ENCODE results near the gene MACROD2. TPM values are rescaled to one million over a fixed set of nuclear protein-coding genes. Genes with fewer than 3 reads are reported as not detected.

Gene MACROD2
- polyA plus RNA-seq, 1 donor from 2014 or later = 23.2 TPM

- Histone ChIP-seq H3K27me3 (ENCODE audit: insufficient read depth, low read depth, low read length) (no peaks in the 10 kb centered on the region), H3K9me3 (ENCODE audit: low read length) (no peaks in the 10 kb centered on the region), H3K79me2 (replicated peaks; ENCODE audit: insufficient read depth, low read length) (no peaks in the 10 kb centered on the region), H3K9ac (ENCODE audit: low read length) (no peak overlapping the region), H3K4me3 (ENCODE audit: low read length) (no peak overlapping the region), H3F3A (ENCODE audit: insufficient read depth, low read length, poor library complexity, severe bottlenecking) (no peaks in the 10 kb centered on the region), H3K27ac (ENCODE audit: low read length) (no peak overlapping the region), H3K9me2 (ENCODE audit: insufficient read depth, low read length) (no peaks in the 10 kb centered on the region), H3K36me3 (ENCODE audit: insufficient read depth, low read length) (no peaks in the 10 kb centered on the region), H4K20me1 (ENCODE audit: insufficient read depth) (no peaks in the 10 kb centered on the region), H3K4me2 (ENCODE audit: low read length) (no peak overlapping the region), H2AFZ (ENCODE audit: low read depth, low read length) (no peak overlapping the region)
- TF ChIP-seq EZH2 (IDR thresholded peaks at IDR 0.05; ENCODE audit: borderline replicate concordance, insufficient read depth, low read length, poor library complexity, severe bottlenecking) (no peak), MXI1 (conservative IDR thresholded peaks at IDR 0.05; ENCODE audit: poor library complexity, severe bottlenecking) (no peak), TAF1 (IDR thresholded peaks at IDR 0.05; ENCODE audit: low read depth) (no peak), SMC3 (conservative IDR thresholded peaks at IDR 0.05; ENCODE audit: poor library complexity) (no peak), POLR2AphosphoS5 (IDR thresholded peaks at IDR 0.05) (no peak), EP300 (conservative IDR thresholded peaks at IDR 0.05; ENCODE audit: poor library complexity, severe bottlenecking) (no peak), REST (IDR thresholded peaks at IDR 0.05; ENCODE audit: borderline replicate concordance) (no peak), CTCF (IDR thresholded peaks at IDR 0.05; ENCODE audit: poor library complexity, severe bottlenecking) (no peak), RAD21 (conservative IDR thresholded peaks at IDR 0.05) (no peak)
Observed at GRCh38 chr20:15071085-15071808, 1075.9 kb downstream of the MACROD2 start.

- no peaks in the 10 kb centered on the region for H4K20me1 ChIP-seq (ENCODE audit: insufficient read depth)
Observed at GRCh38 chr20:15072316-15072715, 1077.0 kb downstream of the MACROD2 start.

More at GRCh38 chr20:15072316-15072715, 1077.0 kb downstream of the MACROD2 start:
- Histone ChIP-seq H3K36me3 (ENCODE audit: insufficient read depth, low read length) (no peaks in the 10 kb centered on the region), H3K9me2 (ENCODE audit: insufficient read depth, low read length) (no peaks in the 10 kb centered on the region), H3K27me3 (ENCODE audit: insufficient read depth, low read depth, low read length) (no peaks in the 10 kb centered on the region), H3K9me3 (ENCODE audit: low read length) (no peaks in the 10 kb centered on the region), H3F3A (ENCODE audit: insufficient read depth, low read length, poor library complexity, severe bottlenecking) (no peaks in the 10 kb centered on the region), H2AFZ (ENCODE audit: low read depth, low read length) (no peak overlapping the region), H3K27ac (ENCODE audit: low read length) (no peak overlapping the region), H3K4me3 (ENCODE audit: low read length) (no peak overlapping the region), H3K79me2 (replicated peaks; ENCODE audit: insufficient read depth, low read length) (no peaks in the 10 kb centered on the region), H3K4me2 (ENCODE audit: low read length) (no peak overlapping the region), H3K9ac (ENCODE audit: low read length) (no peak overlapping the region)
- TF ChIP-seq REST (IDR thresholded peaks at IDR 0.05; ENCODE audit: borderline replicate concordance) (no peak), RAD21 (conservative IDR thresholded peaks at IDR 0.05) (no peak), POLR2AphosphoS5 (IDR thresholded peaks at IDR 0.05) (no peak), TAF1 (IDR thresholded peaks at IDR 0.05; ENCODE audit: low read depth) (no peak)
